DND-41 (cell line): Measurements from ENCODE around the gene FAM161A.

Source experiments
- ATAC-seq: fragments of 200-7000 bp; cut with Tn5 transposase; 3 replicates; pipeline ENCODE4 v1.9.1; 2021; ENCODE audit warnings: low read depth; ENCODE audit not compliant: insufficient read depth
- DNase-seq: peaks from one replicate; pipeline ENCODE4 v3.0.0-alpha.2; 2020
- H2AFZ ChIP-seq: 2 replicates; pipeline ENCODE4 v1.6.0; 2012; ENCODE audit warnings: low read depth, low read length
- H3K27ac ChIP-seq: 2 replicates; pipeline ENCODE4 v1.5.1; 2012; ENCODE audit warnings: low read length, inconsistent platforms
- H3K27me3 ChIP-seq: fragments of 200-600 bp; sonication (generic); 2 replicates; pipeline ENCODE4 v1.6.0; 2012; ENCODE audit warnings: low read length, mild to moderate bottlenecking, inconsistent platforms; ENCODE audit not compliant: insufficient read depth, poor library complexity
- H3K36me3 ChIP-seq: 2 replicates; pipeline ENCODE4 v1.5.1; 2012; ENCODE audit warnings: low read length, inconsistent platforms; ENCODE audit not compliant: insufficient read depth
- H3K4me1 ChIP-seq: 2 replicates; pipeline ENCODE4 v1.5.1; 2012; ENCODE audit warnings: mild to moderate bottlenecking, low read length; ENCODE audit not compliant: insufficient read depth
- H3K4me2 ChIP-seq: 2 replicates; pipeline ENCODE4 v1.6.0; 2012; ENCODE audit warnings: mild to moderate bottlenecking, moderate library complexity, low read length, inconsistent platforms; ENCODE audit not compliant: insufficient read depth
- H3K4me3 ChIP-seq, 2 experiments: fragments of 200-600 bp in 1 of 2; shearing (Covaris generic) in 1 of 2; 2 replicates each; pipeline ENCODE4 v1.5.1; 2012 to 2016; ENCODE audit warnings: inconsistent platforms in 2 of 2, low read length in 2 of 2, mild to moderate bottlenecking in 2 of 2, low read depth in 1 of 2, moderate library complexity in 1 of 2
- H3K79me2 ChIP-seq: 2 replicates; pipeline ENCODE4 v1.6.0; 2012; ENCODE audit warnings: low read length, inconsistent platforms; ENCODE audit not compliant: insufficient read depth
- H3K9ac ChIP-seq: 2 replicates; pipeline ENCODE4 v1.6.0; 2012; ENCODE audit warnings: low read depth, mild to moderate bottlenecking, inconsistent platforms, low read length, moderate library complexity
- H3K9me3 ChIP-seq: 2 replicates; pipeline ENCODE4 v1.5.1; 2012; ENCODE audit warnings: low read length, moderate library complexity, mild to moderate bottlenecking, inconsistent platforms; ENCODE audit not compliant: insufficient read depth, severe bottlenecking
- H4K20me1 ChIP-seq: 2 replicates; pipeline ENCODE4 v1.6.0; 2012; ENCODE audit warnings: low read length; ENCODE audit not compliant: insufficient read depth
- CTCF ChIP-seq: IDR thresholded peaks from 2 replicates; pipeline ENCODE4 v1.5.1; 2012; ENCODE audit warnings: borderline replicate concordance, low read length, moderate library complexity, mild to moderate bottlenecking; ENCODE audit not compliant: poor library complexity, severe bottlenecking; ENCODE audit errors: extremely low read depth
- EZH2 ChIP-seq: IDR thresholded peaks from 3 replicates; pipeline ENCODE4 v1.6.1; 2012; ENCODE audit warnings: borderline replicate concordance, low read depth, mild to moderate bottlenecking, moderate library complexity, low read length, inconsistent platforms; ENCODE audit not compliant: severe bottlenecking

The FAM161A gene

DNA sequence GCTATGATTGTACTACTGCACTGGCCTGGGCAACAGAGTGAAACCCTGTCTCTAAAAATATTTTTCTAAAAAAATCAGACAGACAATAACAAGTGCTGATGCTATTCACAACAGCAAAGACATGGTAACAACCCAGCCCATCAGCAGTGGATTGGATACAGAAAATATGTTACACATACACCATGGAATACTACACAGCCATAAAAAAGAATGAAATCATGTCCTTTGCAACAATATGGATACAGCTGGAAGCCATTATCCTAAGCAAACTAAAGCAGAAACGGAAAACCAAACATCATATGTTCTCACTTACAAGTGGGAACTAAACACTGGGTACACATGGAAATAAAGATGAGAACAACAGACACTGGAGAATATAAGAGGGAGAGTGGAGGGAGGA lies 19.9 kb downstream of the FAM161A start:
- Histone ChIP-seq H3K9me3 (no peaks in the 10 kb centered on the region), H3K4me1 (no peaks in the 10 kb centered on the region), H2AFZ (no peak overlapping the region), H3K36me3 (peaks cover 5% of the 10 kb centered on the region; the same call in 1 of the 2 replicates), H3K27me3 (no peaks in the 10 kb centered on the region), H4K20me1 (no peaks in the 10 kb centered on the region), H3K79me2 (no peaks in the 10 kb centered on the region), H3K4me3 (no peak overlapping the region), H3K27ac (no peak overlapping the region), H3K9ac (no peak overlapping the region), H3K4me2 (no peak overlapping the region)
- ATAC-seq (no peak), DNase-seq (no peak)
- TF ChIP-seq CTCF (no peak), EZH2 (no peak)

DNA sequence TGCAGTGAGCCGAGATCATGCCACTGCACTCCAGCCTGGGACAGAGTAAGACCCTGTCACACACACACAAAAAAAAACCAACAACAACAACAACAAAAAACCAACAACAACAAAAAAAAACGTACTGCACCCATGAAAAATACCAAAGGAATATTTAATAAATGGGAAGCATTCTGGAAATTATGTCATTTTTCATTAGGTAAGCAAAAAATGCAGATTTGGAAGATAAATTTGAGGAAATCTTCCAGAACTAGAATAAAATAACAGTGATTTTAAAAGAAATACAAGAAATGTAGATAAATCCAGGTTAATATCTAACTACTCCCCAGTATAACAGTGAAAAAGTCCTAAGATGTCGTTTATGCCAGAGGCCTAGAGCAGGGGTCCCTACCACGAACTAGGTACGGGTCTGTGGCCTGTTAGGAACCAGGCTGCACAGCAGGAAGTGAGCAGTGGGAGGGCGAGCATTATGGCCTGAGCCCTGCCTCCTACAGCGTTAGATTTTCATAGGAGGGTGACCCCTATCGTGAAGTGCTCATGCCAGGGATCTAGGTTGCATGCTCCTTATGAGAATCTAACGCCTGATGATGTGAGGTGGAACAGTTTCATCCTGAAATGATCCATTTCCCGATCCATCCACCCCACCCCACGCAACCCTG lies 21.5 kb downstream of the FAM161A start:
- H3K9me3 ChIP-seq = no peaks in the 10 kb centered on the region
- no peak for TF ChIP-seq EZH2
- TF ChIP-seq CTCF = no peak
- H3K4me1 ChIP-seq = no peaks in the 10 kb centered on the region
- no peaks in the 10 kb centered on the region for H4K20me1 ChIP-seq
- no peak overlapping the region for H3K4me2 ChIP-seq
- H3K4me3 ChIP-seq = no peak overlapping the region
- no peak overlapping the region for H2AFZ ChIP-seq
- no peaks in the 10 kb centered on the region for H3K79me2 ChIP-seq
- ATAC-seq (no peak), DNase-seq (no peak)
- no peak overlapping the region for H3K27ac ChIP-seq
- no peaks in the 10 kb centered on the region for H3K27me3 ChIP-seq
- H3K36me3 ChIP-seq = peaks cover 5% of the 10 kb centered on the region; the same call in 1 of the 2 replicates
- H3K9ac ChIP-seq = no peak overlapping the region

DNA sequence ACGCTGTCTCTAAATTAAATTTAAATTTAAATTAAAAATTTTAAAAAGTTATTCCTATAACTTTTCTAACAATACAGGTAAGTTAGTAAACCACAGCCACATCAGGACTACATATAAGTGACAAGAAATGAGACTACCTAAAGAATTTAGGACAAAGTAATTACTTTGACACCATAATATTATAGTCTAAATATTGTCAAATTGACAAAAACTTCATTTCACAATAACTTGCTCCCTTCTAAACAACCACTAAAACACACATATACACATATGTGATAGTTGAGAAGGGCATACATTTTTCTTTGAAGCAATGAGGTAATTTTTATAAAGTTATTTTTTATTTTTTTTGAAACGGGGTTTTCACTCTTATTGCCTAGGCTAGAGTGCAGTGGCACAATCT lies 31.6 kb downstream of the FAM161A start:
- no peaks in the 10 kb centered on the region for H3K4me1 ChIP-seq
- no peak overlapping the region for H3K4me2 ChIP-seq
- no peaks in the 10 kb centered on the region for H3K36me3 ChIP-seq
- H3K4me3 ChIP-seq = no peak overlapping the region
- H3K9me3 ChIP-seq = no peaks in the 10 kb centered on the region
- H3K27me3 ChIP-seq = no peaks in the 10 kb centered on the region
- DNase-seq (no peak), ATAC-seq (no peak)
- no peak overlapping the region for H2AFZ ChIP-seq
- no peak overlapping the region for H3K9ac ChIP-seq
- TF ChIP-seq CTCF (no peak), EZH2 (no peak)
- H3K79me2 ChIP-seq = no peaks in the 10 kb centered on the region
- no peak overlapping the region for H3K27ac ChIP-seq
- no peaks in the 10 kb centered on the region for H4K20me1 ChIP-seq
